HT-29 (cell line): ENCODE results near the gene DENND1A. TPM values are rescaled to one million over a fixed set of nuclear protein-coding genes. Genes with fewer than 3 reads are reported as not detected.

ENCODE experiments used
- DNase-seq: peaks from one replicate; pipeline ENCODE4 v3.0.0-alpha.2; 2015; ENCODE audit warnings: low spot score
- total RNA-seq: library from RNA; depleted of rRNA; stranded (reverse); fragments of >200 nt; shearing (Covaris generic); gene quantifications from 2 replicates; pipeline ENCODE4 v1.2.3, GENCODE V29; 2014

DENND1A gene
- total RNA-seq, 1 experiment from 2014 or later = 17.9 TPM

DNA sequence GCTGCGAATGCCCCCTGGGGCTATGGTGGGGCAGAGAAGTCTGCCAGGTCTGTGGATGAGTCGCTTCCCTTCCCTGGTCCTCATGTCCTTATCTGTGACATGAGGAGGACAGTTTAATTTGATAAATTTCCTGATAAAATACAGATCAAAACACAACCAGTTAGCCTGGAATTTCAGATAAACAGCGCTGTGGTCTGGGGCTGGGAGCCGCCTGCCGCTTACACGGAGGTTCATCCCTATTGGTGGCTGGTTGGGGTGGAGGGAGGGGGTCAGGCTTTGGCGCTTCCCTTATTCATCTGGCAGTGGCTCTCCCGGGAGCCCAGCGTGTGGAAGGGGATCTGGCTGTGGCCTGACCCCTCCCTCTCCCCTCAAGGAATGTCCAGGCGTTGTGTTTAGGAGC lies 556.0 kb downstream of the DENND1A start:
- no peak for DNase-seq

DNA sequence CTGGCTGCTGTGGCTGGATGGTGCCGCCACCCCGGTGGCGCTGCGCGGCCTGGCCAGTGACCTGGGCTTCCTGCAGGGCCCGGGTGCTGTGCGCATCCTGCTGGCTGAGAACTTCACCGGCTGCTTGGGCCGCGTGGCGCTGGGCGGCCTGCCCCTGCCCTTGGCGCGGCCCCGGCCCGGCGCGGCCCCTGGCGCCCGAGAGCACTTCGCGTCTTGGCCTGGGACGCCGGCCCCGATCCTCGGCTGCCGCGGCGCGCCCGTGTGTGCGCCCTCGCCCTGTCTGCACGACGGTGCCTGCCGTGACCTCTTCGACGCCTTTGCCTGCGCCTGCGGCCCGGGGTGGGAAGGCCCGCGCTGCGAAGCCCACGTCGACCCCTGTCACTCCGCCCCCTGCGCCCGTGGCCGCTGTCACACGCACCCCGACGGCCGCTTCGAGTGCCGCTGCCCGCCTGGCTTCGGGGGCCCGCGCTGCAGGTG lies 556.4 kb downstream of the DENND1A start:
- DNase-seq = no peak

DNA sequence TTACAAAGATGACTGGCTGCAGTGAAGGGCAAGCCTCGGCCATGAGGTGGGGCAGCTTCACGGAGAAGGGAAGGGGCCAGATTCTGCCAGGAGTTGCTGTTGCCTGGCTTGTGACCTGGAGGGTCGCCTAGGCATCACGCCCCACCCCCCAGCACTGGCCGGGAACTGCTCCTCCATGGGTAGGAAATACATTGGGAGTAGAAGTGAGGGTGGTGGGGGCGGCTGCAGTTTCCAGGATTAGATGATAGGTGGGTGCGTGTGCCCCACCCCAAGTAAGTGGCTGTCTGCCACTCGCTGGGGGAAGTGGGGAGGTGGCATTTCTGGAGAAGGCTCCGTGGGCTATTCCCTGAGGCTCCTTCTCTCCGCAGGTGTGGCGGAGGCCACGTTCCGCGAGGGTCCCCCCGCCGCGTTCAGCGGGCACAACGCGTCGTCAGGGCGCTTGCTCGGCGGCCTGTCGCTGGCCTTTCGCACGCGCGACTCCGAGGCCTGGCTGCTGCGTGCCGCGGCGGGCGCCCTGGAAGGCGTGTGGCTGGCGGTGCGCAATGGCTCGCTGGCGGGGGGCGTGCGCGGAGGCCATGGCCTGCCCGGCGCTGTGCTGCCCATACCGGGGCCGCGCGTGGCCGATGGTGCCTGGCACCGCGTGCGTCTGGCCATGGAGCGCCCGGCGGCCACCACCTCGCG lies 557.0 kb downstream of the DENND1A start:
- no peak for DNase-seq

DNA sequence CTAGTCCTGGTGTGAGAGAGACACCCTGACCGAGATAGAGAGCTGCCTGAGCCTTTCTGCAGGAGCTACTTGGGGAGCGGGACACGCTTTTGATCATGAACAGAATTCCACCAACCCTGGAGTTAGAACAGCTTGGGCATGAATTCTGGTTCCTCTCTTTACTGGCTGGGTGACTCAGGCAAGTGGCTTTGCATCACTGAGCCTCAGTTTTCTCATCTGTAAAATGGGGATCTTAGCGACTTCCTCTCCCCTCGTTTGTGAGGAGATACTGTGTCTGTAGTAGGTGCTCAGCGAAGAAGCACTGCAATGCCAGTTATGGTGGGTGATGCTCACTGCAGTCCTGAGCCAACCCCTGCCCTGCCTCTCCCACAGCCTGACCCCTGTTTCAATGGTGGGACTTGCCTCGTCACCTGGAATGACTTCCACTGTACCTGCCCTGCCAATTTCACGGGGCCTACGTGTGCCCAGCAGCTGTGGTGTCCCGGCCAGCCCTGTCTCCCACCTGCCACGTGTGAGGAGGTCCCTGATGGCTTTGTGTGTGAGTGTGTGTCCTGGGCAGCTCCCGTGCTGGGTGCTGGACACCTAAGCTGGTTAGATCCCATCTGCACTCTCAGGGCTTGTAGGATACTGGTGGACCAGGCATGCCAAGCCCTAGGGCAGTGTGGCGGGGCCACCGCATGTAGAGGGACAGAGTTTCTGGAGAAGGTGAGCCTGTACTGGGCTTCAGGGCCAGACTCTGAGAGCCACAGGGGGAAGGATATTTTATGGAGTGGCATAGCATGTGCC lies 557.9 kb downstream of the DENND1A start:
- DNase-seq = no peak

DNA sequence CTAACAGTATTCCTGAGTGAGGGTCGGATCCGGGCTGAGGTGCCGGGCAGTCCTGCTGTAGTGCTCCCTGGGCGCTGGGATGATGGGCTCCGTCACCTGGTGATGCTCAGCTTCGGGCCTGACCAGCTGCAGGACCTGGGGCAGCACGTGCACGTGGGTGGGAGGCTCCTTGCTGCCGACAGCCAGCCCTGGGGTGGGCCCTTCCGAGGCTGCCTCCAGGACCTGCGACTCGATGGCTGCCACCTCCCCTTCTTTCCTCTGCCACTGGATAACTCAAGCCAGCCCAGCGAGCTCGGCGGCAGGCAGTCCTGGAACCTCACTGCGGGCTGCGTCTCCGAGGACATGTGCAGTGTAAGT lies 558.7 kb downstream of the DENND1A start:
- no peak for DNase-seq

DNA sequence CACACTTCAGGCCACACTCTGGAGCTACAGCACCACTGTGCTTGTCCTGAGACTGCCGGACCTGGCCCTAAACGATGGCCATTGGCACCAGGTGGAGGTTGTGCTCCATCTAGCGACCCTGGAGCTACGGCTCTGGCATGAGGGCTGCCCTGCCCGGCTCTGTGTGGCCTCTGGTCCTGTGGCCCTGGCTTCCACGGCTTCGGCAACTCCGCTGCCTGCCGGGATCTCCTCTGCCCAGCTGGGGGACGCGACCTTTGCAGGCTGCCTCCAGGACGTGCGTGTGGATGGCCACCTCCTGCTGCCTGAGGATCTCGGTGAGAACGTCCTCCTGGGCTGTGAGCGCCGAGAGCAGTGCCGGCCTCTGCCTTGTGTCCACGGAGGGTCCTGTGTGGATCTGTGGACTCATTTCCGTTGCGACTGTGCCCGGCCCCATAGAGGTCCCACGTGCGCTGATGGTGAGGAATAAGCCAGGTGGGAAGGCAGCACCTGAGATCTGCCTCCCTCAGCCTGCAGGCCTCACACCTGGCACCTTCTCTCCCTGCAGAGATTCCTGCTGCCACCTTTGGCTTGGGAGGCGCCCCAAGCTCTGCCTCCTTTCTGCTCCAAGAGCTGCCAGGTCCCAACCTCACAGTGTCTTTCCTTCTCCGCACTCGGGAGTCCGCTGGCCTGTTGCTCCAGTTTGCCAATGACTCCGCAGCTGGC lies 559.2 kb downstream of the DENND1A start:
- peak; percentile 32 for DNase-seq

DNA sequence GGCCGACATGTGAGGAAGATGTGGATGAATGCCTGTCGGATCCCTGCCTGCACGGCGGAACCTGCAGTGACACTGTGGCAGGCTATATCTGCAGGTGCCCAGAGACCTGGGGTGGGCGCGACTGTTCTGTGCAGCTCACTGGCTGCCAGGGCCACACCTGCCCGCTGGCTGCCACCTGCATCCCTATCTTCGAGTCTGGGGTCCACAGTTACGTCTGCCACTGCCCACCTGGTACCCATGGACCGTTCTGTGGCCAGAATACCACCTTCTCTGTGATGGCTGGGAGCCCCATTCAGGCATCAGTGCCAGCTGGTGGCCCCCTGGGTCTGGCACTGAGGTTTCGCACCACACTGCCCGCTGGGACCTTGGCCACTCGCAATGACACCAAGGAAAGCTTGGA lies 559.8 kb downstream of the DENND1A start:
- DNase-seq = no peak

DNA sequence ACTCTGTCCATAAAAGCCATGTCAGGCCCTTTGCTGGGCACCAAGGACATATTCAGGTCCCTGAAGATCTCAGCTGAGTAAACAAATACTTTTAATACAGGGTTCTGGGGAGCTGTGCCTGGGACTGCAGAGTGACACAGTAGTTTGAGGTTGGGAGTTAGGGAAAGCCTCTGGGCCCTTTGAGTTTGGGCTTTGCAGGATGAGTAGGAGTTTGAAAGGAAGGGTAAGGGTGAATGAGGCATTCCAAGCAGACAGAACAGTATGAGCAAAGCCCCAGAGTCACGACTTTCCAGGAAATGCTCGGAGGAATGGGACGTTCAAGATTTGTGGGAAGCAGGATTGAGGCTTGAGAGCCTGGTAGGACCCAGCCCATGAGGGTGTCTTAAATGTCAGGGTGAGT lies 560.6 kb downstream of the DENND1A start:
- DNase-seq = no peak

DNA sequence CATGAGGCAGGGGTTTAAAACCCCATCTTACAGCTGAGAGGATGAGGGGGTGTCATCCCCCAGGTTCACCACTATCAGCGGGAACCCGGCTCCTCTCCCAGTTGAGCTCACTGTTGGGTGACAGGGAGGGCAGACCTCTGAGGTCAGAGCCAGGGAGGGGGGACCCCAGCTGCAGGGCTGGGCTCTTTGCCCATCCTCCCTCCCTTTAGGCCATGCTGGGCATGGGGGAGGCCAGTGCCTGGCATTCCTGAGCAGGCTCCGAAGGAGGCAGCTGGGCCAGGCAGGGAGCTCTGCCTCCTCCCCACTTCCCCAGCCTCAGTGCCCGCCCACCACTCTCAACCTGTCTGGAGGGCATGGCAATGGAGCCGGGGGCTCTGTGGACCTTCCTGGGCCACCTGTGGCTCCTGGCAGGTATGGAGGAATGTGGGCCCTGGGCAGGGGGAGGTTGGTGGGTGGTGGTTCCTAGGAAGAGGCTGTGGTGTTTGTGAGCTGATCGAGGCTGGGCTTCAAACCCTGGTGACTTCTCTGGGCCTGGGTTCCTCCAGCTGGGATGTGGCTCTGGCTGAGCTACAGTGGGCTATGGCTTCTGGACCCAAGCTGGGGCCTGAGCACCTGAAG lies 561.3 kb downstream of the DENND1A start:
- no peak for DNase-seq

DNA sequence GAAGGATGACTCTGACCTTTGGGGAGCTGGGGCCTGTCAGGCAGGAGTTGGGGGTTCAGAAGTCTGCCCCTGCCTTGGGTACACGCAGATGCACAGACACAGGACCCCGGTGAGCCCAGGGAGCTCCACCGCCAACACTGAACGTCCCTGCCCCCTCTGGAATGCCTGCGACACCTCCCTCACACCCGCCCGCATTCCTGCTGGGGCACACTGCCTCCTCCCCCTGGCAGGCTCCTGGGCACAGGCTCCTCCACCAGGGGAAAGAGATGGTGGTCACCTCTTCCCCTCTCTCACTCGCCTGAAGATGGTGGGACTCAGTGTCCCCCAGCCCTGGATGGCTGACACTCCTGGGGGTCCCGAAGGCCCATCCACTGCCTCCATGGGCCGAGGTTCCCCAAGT lies 561.9 kb downstream of the DENND1A start:
- peak; percentile 71 for DNase-seq

DNA sequence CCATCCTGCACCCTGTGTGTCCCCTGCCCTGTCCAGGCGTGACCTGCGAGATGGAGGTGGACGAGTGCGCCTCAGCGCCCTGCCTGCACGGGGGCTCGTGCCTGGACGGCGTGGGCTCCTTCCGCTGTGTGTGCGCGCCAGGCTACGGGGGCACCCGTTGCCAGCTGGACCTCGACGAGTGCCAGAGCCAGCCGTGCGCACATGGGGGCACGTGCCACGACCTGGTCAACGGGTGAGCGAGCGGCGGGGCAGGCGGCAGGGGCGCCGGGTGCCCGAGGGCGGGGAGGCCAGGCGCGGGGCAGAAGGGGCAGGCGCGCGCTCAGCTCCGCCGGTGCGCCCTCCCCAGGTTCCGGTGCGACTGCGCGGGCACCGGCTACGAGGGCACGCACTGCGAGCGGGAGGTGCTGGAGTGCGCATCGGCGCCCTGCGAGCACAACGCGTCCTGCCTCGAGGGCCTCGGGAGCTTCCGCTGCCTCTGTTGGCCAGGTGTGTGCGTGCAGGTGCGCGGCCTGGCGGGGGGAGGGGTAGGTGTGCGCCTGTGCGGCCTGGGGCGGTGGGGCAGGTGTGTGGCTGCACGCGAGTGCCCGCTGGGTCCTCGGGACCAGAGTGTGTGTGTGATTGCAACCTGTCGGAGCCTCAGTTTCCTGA lies 563.9 kb downstream of the DENND1A start:
- no peak for DNase-seq

DNA sequence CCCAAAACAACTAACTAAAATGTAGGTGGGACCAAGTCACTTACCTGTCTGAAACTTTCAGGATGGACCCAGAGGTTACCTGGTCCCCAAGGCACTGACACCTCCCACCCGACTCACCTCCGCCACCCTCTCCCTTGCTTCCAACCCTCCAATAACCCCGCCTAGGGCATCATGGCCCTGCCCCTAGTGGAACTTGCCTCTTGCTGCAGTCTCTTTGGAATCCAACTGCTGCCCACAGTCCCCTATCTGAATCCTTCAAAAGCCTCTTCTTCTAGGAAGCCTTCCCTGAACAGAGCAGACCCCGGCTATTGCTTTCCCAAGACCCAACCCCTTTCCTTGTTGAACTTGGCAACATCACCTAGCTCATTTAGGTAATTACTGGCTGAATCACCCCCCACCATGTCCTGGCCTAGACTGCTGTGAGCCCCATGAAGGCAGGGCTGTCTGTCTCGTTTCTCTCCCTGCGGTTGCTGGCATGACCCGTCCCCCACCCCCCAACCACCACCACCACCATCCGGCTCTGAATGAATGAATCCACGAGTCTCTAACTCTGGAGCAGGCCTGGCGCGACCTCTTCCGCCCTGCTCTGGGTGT lies 564.5 kb downstream of the DENND1A start:
- no peak for DNase-seq

DNA sequence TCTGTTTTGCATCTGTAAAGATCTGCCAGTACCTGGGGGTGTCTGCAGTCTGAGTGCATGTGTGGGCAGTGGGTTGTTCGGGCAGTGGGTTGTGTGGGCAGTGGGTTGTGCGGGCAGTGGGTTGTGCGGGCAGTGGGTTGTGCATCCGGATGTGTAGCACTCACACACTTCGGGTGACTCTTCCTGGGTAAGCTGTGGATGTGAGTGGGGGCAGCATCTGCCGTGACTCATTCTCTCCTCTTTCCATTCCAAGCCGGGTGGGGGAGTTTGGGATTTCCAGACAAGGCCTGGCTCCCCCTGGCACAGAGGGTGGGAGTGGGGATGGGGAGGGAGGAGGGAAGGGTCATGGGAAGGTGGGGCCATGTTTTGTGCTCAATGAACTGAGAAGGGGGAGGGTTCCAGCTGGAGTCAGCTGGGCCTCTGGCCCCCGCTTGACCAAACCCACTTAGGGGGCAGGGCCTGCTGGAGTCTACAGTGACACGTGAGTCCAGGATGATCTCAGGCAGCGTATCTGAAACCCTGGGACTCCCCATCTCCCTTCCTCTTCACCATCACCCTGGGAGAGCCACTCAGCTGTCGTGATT lies 565.6 kb downstream of the DENND1A start:
- no peak for DNase-seq

DNA sequence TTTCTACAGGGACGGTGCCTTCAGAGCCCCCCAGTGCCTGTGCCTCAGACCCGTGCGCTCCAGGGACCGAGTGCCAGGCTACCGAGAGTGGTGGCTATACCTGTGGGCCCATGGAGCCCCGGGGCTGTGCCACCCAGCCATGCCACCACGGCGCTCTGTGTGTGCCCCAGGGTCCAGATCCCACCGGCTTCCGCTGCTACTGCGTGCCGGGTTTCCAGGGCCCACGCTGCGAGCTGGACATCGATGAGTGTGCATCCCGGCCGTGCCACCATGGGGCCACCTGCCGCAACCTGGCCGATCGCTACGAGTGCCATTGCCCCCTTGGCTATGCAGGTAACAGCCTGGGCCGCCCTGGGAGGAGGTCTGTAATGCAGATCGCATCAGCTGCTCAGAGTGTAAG lies 567.1 kb downstream of the DENND1A start:
- DNase-seq = no peak

DNA sequence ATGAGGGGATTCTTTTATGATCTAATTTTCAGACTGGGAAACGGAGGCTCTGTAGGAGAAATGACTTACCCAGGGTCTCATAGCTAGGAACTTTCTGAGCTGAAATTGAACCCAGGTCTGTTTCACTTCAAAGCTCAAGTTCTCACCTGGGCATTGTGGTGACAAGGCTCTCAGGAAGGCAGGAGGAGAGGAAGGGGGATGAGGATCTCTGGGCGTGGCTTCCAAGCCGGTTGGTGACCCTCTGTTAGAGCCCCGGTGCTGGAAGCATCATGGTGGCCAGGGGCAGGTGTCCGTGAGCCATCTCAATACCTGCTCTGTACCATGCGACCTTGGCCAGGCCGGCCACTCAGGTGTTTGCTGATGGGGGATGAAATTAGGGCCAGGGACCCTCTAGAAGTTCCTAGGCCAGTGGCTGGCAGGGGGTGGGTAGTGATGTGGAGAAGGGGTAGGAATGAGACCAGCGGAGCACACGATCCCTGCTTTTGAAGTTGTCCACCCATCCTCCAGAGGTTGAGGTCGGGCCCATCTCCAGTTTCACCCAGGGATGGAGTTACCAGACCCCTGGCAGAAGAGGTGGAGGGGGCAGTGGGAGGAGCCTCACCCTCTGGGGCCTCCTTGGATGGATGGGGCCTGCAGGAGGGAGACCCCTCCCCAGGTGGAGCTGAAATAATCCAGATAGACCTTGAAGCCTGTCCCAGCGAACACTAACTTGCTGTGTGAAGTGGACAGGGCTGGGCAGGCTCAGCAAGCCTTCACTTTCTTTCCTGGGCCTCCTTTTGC lies 568.0 kb downstream of the DENND1A start:
- DNase-seq = no peak

DNA sequence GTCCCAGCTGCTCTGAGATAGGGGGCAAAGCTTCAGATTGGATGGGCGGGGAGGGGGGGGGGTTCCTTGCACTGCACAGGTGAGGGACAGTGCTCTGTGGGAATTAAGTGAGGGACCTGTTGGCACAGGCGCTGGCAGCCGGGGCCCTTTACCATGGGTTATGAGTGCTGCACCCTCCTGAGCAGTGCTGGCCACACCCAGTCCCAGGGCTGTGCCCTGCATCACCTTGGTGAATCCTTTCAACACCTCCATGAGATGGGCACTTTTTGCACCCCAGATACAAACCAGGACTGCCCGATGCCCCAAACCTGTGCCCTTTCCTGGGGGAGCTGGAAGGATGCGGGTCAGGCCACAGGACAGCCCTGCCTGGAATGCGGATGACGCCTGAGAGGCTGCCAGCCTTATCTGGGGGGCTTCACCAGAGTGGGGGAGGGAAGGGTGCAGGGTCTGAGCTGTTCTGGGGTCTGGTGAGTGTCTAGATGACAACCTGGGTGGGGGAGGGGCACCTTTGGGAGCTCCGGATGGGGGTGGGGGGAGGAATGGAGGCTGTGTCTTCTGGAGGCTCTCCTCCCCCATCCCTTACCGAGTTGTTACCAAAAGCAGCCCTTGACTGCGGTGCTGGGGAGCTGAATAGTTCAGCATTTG lies 568.7 kb downstream of the DENND1A start:
- no peak for DNase-seq

DNA sequence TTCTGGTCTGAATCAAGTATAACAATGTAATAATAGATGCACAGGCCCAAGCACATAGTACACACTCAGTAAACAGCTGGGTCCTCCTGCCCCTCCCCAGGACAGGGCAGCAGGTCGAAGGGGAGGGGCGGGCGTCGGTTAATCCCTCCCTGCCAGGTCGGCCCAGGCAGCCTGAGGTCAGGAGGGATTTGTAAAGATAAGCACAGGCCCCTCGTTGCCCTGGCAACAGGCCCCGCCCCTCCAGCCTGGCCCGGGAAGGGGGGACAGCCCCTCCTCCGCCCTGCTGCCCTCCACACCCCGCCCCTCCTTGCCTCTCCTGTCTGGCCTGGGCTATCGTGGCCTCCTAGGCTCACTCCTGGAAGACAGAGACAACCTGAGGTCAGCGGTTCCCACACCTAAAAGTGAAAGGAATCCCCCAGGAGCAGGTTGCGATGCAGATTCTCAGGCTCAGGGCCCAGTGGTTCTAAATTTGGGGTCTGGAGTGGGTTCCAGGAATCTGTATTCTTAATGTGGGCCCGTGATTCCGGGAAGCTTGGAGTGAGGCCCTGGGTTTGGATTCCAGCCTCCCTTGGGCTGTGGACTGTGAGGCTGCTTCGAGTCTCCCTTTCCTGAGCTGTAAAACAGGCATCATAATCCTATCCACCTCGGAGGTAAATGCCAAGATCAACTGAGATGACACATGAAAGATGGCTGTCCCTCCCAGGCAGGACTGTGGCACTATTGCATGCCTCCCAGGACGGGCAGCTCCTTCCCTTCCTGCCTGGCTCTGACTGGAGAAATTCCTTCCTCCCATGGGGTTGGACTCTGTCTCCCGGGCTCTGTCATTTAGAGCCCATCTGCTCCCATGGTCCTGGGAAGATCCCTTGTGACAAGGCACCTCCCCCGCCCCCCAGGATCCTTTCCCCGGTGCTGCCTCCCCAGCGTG lies 569.5 kb downstream of the DENND1A start:
- peak; percentile 73 for DNase-seq

DNA sequence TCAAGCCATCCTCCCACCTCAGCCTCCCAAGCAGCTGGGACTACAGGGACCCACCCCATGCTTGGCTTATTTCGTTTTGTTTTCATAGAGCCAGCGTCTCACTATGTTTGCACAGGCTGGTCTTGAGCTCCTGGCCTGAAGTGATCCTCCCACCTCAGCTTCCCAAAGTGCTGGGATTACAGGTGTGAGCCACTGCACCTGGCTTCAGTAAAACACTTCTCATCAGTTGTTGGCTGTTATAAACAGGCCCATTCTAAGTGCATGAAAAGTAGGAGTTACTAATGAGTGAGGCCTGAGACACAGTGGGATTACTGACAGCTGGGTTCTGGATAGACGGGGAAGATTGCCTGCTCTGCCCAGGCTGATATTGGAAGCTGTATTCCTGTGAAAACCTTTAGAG lies 570.4 kb downstream of the DENND1A start:
- peak; percentile 20 for DNase-seq
